Lower leg skin (tissue), 3 donors: Measurements from ENCODE around the gene FLT3.

Source experiments
- CTCF ChIP-seq, 3 donors: fragments of 450-650 bp; IDR thresholded peaks; one replicate each; pipeline ENCODE4 v1.5.1; 2016; ENCODE audit warnings: antibody characterized with exemption in 3 of 3, mild to moderate bottlenecking in 3 of 3, moderate library complexity in 2 of 3
- POLR2A ChIP-seq, 2 donors: fragments of 450-650 bp; IDR thresholded peaks; one replicate each; pipeline ENCODE4 v1.6.1; 2016 to 2017; ENCODE audit warnings: antibody characterized with exemption in 2 of 2, mild to moderate bottlenecking in 1 of 2, moderate library complexity in 1 of 2

- TF ChIP-seq CTCF (IDR thresholded peaks at IDR 0.05) (no peak), POLR2A (IDR thresholded peaks at IDR 0.05) (no peak)
These were observed 68.5 kb downstream of the FLT3 start for GRCh38 chr13:28031896-28032288.
